Lung (tissue), 12 donors: ENCODE measurements around the gene SDS. TPM values are rescaled to one million over a fixed set of nuclear protein-coding genes. Genes with fewer than 3 reads are reported as not detected.

Experiments used
- ATAC-seq: fragments of 200-7000 bp; cut with Tn5 transposase; one replicate; pipeline ENCODE4 v1.9.1; 2020; ENCODE audit warnings: moderate number of reproducible peaks; ENCODE audit not compliant: insufficient read depth, low FRiP score
- DNase-seq, 3 donors: peaks; one replicate each; pipeline ENCODE4 v3.0.0-alpha.2; 2013 to 2017
- H3K27ac ChIP-seq, 2 donors: one replicate each; pipeline ENCODE4 v1.5.1; 2013; ENCODE audit warnings: mild to moderate bottlenecking in 2 of 2, moderate library complexity in 2 of 2, control low read depth in 1 of 2, inconsistent platforms in 1 of 2, low read depth in 1 of 2, low read length in 1 of 2
- H3K27me3 ChIP-seq, 3 donors: one replicate each; pipeline ENCODE4 v1.5.1; 2013; ENCODE audit warnings: low read length in 2 of 3; ENCODE audit not compliant: control insufficient read depth in 3 of 3, insufficient read depth in 3 of 3
- H3K36me3 ChIP-seq, 4 donors: one replicate each; pipeline ENCODE4 v1.5.1; 2013; ENCODE audit warnings: low read length in 4 of 4, mild to moderate bottlenecking in 1 of 4, moderate library complexity in 1 of 4; ENCODE audit not compliant: control insufficient read depth in 4 of 4, insufficient read depth in 4 of 4
- H3K4me1 ChIP-seq, 5 donors: one replicate each; pipeline ENCODE4 v1.5.1; 2013; ENCODE audit warnings: low read length in 5 of 5, mild to moderate bottlenecking in 2 of 5, moderate library complexity in 1 of 5; ENCODE audit not compliant: control insufficient read depth in 5 of 5, insufficient read depth in 5 of 5
- H3K4me3 ChIP-seq: one replicate; pipeline ENCODE4 v1.5.1; 2013; ENCODE audit warnings: mild to moderate bottlenecking, control low read depth, moderate library complexity
- H3K9ac ChIP-seq, 2 donors: one replicate each; pipeline ENCODE4 v1.5.1; 2013; ENCODE audit warnings: low read length in 2 of 2, control low read depth in 1 of 2; ENCODE audit not compliant: insufficient read depth in 1 of 2
- H3K9me3 ChIP-seq, 4 donors: one replicate each; pipeline ENCODE4 v1.5.1; 2013; ENCODE audit warnings: low read length in 3 of 4, mild to moderate bottlenecking in 1 of 4, moderate library complexity in 1 of 4; ENCODE audit not compliant: control insufficient read depth in 4 of 4, insufficient read depth in 3 of 4
- CTCF ChIP-seq: IDR thresholded peaks from 2 replicates; pipeline ENCODE4 v1.5.1; 2012; ENCODE audit warnings: mild to moderate bottlenecking; ENCODE audit errors: control extremely low read depth, extremely low read depth
- WGBS, 2 donors: extraction: QIAGEN DNeasy Blood & Tissue Kit; methylation state at CpG; one replicate each; pipeline ENCODE4 v1.1.7; 2013; 5-methylcytosine and 5-hydroxymethylcytosine counted together
- polyA plus RNA-seq, 2 donors: library from polyadenylated mRNA; stranded (reverse); fragments of 200-250 nt; gene quantifications; one replicate each; pipeline ENCODE4 v1.2.1, GENCODE V29; 2013
- total RNA-seq, 2 donors: library from RNA; depleted of rRNA in 1 of 2; stranded (reverse); fragments of >200 nt in 1 of 2; gene quantifications; one replicate each; pipeline ENCODE4 v1.2.1, GENCODE V29; 2014 to 2021
- donor health status: control.
- donor health status: control.
- donor health status: Bipolar disorder and iron deficiency.
- donor health status: healthy.
- donor health status: DM: yes; HTN: yes; CAD: no.

The SDS gene
- total and polyA plus RNA-seq, 4 donors: 0.20 to 8.4 (median 2.1) TPM

- DNase-seq (no peak), ATAC-seq (no peak)
- TF ChIP-seq CTCF: no peak
- Histone ChIP-seq H3K4me1 (no peaks in the 10 kb centered on the region), H3K36me3 (no peaks in the 10 kb centered on the region), H3K27me3 (peaks cover 3 to 12% (median 6%) of the 10 kb centered on the region in 3 donors), H3K9ac (no peak overlapping the region), H3K9me3 (peaks cover 0 to 3% (median 0%) of the 10 kb centered on the region in 4 donors), H3K4me3 (no peak overlapping the region), H3K27ac (no peak overlapping the region)
- 92 to 100% methylated on average over 1 of the region's 1 CpG for WGBS, 2 donors
Measured at GRCh38 chr12:113449839-113450238, 46.2 kb upstream of the SDS start.

- DNase-seq (no peak), ATAC-seq (no peak)
- Histone ChIP-seq H3K9me3 (peaks cover 0 to 3% (median 0%) of the 10 kb centered on the region in 4 donors), H3K4me3 (no peak overlapping the region), H3K27me3 (peaks cover 3 to 12% (median 6%) of the 10 kb centered on the region in 3 donors), H3K9ac (no peak overlapping the region), H3K36me3 (no peaks in the 10 kb centered on the region), H3K4me1 (no peaks in the 10 kb centered on the region), H3K27ac (no peak overlapping the region)
- TF ChIP-seq CTCF: no peak
- 87 to 97% methylated on average over 2 of the region's 2 CpGs for WGBS, 2 donors
Measured at GRCh38 chr12:113449299-113449698, 45.6 kb upstream of the SDS start.

DNA sequence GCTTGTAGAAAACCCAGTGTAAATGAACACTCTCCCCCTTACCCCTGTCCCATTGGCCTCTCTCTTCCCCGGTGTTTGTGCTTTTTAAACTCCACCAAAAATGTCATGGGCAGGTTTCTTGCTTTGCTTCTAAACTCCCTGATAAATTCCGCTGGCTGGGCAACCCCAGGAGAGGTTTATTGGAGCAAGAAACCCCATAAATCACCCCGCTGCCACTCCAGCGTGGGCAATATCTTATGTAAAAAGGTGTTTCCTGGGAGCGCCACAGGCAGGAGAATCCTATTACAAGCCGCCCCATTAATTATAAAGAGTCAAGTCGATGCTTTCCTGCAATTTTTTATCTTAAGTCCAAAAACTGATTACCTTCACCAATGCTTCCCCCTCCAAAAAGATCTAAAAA lies 45.2 kb upstream of the SDS start:
- no peak for DNase-seq
- no peaks in the 10 kb centered on the region for H3K4me1 ChIP-seq
- no peak overlapping the region for H3K9ac ChIP-seq
- 34 to 38% methylated on average over 7 of the region's 7 CpGs for WGBS, 2 donors
- no peak for TF ChIP-seq CTCF
- peaks cover 0 to 3% (median 0%) of the 10 kb centered on the region in 4 donors for H3K9me3 ChIP-seq
- H3K27me3 ChIP-seq: peaks cover 3 to 12% (median 6%) of the 10 kb centered on the region in 3 donors
- no peak overlapping the region for H3K4me3 ChIP-seq
- H3K36me3 ChIP-seq: no peaks in the 10 kb centered on the region
- ATAC-seq: no peak
- H3K27ac ChIP-seq: no peak overlapping the region

GRCh38 chr12:113445544-113446171 lies 42.0 kb upstream of the SDS start:
- ATAC-seq (no peak), DNase-seq (no peak)
- Histone ChIP-seq H3K4me3 (no peak overlapping the region), H3K4me1 (no peaks in the 10 kb centered on the region), H3K27ac (no peak overlapping the region), H3K27me3 (peaks cover 3 to 18% (median 6%) of the 10 kb centered on the region in 3 donors), H3K9me3 (peaks cover 0 to 3% (median 0%) of the 10 kb centered on the region in 4 donors), H3K9ac (no peak overlapping the region), H3K36me3 (no peaks in the 10 kb centered on the region)
- 80 to 85% methylated on average over 6 of the region's 6 CpGs for WGBS, 2 donors
- no peak for TF ChIP-seq CTCF
